Neural progenitor cell (in vitro differentiated cells): Measurements from ENCODE around the gene HNRNPL.

ENCODE experiments used
- EZH2phosphoT487 ChIP-seq: fragments of 200-600 bp; sonication (generic); IDR thresholded peaks from 2 replicates; pipeline ENCODE4 v1.6.1; 2017; ENCODE audit warnings: antibody characterized with exemption
- TF ChIP-seq, protein P1 (sequence below): fragments of 200-600 bp; sonication (generic); IDR thresholded peaks from 2 replicates; pipeline ENCODE4 v1.5.1; 2017; ENCODE audit warnings: antibody characterized with exemption, mild to moderate bottlenecking

DNA sequence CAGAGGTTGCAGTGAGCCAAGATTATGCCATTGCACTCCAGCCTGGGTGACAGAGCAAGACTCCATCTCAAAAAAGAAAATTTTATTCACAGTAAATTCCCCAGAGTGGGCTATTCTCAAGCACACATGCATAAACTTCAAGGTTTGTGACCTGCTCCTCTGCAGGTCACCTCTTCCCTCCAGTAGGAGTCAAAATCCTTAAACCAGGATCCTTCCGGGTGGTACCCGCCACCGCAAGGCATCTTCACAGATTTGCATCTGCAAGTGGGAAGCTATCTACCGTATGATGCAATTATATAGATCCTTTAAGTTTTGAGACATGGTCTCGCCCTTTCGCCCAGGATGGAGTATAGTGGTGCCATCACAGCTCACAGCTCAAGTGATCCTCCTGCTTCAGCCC is 15.2 kb downstream of the HNRNPL start:
- TF ChIP-seq, protein P1, sequence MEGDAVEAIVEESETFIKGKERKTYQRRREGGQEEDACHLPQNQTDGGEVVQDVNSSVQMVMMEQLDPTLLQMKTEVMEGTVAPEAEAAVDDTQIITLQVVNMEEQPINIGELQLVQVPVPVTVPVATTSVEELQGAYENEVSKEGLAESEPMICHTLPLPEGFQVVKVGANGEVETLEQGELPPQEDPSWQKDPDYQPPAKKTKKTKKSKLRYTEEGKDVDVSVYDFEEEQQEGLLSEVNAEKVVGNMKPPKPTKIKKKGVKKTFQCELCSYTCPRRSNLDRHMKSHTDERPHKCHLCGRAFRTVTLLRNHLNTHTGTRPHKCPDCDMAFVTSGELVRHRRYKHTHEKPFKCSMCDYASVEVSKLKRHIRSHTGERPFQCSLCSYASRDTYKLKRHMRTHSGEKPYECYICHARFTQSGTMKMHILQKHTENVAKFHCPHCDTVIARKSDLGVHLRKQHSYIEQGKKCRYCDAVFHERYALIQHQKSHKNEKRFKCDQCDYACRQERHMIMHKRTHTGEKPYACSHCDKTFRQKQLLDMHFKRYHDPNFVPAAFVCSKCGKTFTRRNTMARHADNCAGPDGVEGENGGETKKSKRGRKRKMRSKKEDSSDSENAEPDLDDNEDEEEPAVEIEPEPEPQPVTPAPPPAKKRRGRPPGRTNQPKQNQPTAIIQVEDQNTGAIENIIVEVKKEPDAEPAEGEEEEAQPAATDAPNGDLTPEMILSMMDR: no peak
- TF ChIP-seq EZH2phosphoT487: no peak
